Activated CD4-positive, CD25-positive, alpha-beta regulatory T cell (primary cell): ENCODE results near the gene DAPK3.
"Not testable (repeated sequence)": the region's sequence is repeated elsewhere in the genome, so short reads cannot be mapped to it uniquely, and the experiment has no call there.

ENCODE experiments used
- DNase-seq, 4 experiments: peaks; one replicate each; lab custom pipeline; 2025; lab: John Stamatoyannopoulos, UW

Gene DAPK3

GRCh38 chr19:4005436-4005835 lies 34.5 kb upstream of the DAPK3 start:
- not testable (repeated sequence) for DNase-seq

GRCh38 chr19:4000798-4001197 lies 29.9 kb upstream of the DAPK3 start:
- DNase-seq: not testable (repeated sequence)

GRCh38 chr19:3998667-3999412 lies 27.9 kb upstream of the DAPK3 start:
- DNase-seq: not testable (repeated sequence)

GRCh38 chr19:3995607-3996006 lies 24.7 kb upstream of the DAPK3 start:
- no peak for DNase-seq

- no peak for DNase-seq
Measured at GRCh38 chr19:3990815-3991117, 19.9 kb upstream of the DAPK3 start.

- DNase-seq: peak; percentile 71 to 81 (median 76)
Measured at GRCh38 chr19:3987619-3988371, 16.9 kb upstream of the DAPK3 start.

GRCh38 chr19:3986260-3987041 lies 15.6 kb upstream of the DAPK3 start:
- DNase-seq: peak in 1 of 4 experiments; percentile 21

GRCh38 chr19:3985643-3986259 lies 14.9 kb upstream of the DAPK3 start:
- DNase-seq: no peak

- peak; percentile 85 to 88 (median 85) for DNase-seq
Measured at GRCh38 chr19:3984908-3985642, 14.2 kb upstream of the DAPK3 start, which contains the start of gene EEF2. Gene EEF2 (minus strand): TSS chr19:3985463. CDS start chr19:3985380, 83 bp downstream.

GRCh38 chr19:3984584-3984907 lies 13.6 kb upstream of the DAPK3 start:
- DNase-seq: no peak

- DNase-seq: no peak
Measured at GRCh38 chr19:3983936-3984583, 13.2 kb upstream of the DAPK3 start.

- no peak for DNase-seq
Measured at GRCh38 chr19:3983542-3983914, 12.6 kb upstream of the DAPK3 start.

GRCh38 chr19:3982701-3983541 lies 12.0 kb upstream of the DAPK3 start:
- no peak for DNase-seq

- DNase-seq: no peak
Measured at GRCh38 chr19:3981736-3982681, 11.1 kb upstream of the DAPK3 start.

GRCh38 chr19:3981373-3981735 lies 10.5 kb upstream of the DAPK3 start:
- DNase-seq: no peak

- DNase-seq: no peak
Measured at GRCh38 chr19:3980353-3981251, 9.7 kb upstream of the DAPK3 start.

- DNase-seq: no peak
Measured at GRCh38 chr19:3979674-3980352, 8.9 kb upstream of the DAPK3 start.

GRCh38 chr19:3979289-3979673 lies 8.4 kb upstream of the DAPK3 start:
- no peak for DNase-seq
